HG03469 (cell line): ENCODE data around the gene LSAMP.
A peak's percentile ranks its signal among the peaks of the same experiment; 100 is the strongest.

Source experiments
- ATAC-seq: cut with Tn5 transposase; IDR thresholded peaks from one replicate; pipeline ENCODE4 v1.9.1; 2021; ENCODE audit warnings: mild to moderate bottlenecking, moderate library complexity, moderate number of reproducible peaks; ENCODE audit not compliant: unreplicated experiment

The LSAMP gene

DNA sequence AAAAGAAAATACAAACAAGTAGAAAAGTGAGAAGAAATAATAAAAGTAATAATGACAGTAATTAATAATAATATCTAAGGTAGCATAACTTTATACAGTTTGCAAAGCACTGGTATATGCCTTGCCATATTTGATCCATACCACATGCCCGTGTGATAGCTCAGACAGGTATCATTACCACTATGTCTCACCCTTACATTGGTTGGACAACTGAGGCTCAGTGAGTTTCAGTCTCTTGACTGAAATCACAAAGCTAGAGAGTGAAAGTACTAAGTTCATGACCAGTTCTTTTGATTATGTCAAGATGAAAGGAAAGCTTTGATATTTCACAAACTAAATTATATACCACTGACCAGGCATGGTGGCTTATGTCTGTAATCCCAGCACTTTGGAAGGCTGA lies 413.1 kb downstream of the LSAMP start:
- ATAC-seq: no peak

DNA sequence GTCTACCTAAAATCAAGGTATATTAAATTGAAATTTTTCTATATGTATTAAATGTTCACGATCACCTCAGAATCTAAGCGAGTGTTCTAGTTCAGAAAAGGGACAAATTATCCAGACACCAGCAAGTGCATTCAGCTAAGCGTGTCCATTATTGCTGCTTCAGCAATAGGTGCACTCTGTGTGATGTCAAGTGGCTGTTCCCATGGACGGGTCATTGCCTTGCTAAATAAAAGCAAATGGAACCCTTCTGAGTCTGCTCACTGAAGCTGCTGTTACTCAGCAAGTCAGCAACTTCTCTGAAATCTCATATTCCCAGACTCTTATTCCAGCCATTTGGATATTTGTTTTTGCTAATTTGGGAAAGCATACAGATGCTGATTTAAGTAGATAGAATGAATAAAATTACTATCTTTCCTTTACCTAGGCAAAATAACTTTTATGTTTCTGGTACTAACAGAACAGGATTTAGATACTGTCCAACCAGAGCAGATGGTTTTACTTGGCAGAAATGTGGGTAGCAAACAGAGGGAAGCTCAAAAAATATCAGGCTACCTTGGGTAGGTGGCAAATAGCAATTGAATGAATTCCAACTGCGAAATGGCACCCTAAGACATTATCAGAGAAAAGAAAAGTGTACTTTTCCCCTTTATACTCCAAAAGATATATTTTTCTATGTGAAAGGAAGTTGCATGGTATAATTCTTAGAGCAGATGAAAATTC lies 415.0 kb downstream of the LSAMP start:
- ATAC-seq: no peak

DNA sequence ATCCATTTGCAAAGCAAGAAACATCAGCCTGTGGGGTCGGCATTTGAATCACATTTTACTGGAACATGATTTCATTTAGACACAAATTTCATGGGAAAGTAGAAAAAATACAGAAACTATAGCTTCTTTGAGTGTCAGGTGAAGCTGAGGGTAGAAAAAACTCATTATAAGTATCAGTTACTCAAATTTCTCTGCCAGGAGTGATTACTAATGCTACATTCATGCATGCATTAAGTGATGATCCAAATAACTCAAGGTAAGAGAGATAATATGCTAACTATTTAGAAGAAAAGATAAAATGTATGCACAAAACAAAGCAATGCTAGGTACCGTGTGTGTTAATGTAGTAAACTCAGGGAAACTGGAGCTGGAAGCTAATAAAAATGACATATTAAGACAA lies 416.0 kb downstream of the LSAMP start:
- ATAC-seq: no peak

GRCh38 chr3:116028157-116028556 lies 417.1 kb downstream of the LSAMP start:
- ATAC-seq: no peak

DNA sequence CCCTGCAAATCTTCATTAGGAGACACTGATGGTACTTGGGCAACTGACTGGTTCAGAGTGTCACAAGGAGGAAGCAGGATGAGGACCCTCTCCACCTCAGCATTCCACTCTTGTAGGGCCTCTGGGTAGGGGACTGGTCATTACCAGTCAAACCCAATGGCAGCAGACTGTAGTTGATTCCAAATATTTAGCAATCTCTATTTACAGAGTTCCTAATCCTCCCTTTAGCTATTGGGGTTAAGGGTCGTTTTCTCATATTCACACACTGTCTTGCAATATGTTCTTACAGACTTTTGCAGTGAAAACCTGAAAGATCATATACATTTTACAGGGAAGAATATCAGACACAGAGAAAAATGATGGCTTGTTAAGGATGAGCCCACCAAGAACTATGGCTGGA lies 424.3 kb downstream of the LSAMP start:
- ATAC-seq: no peak

- ATAC-seq: peak; percentile 76
These were observed 424.8 kb downstream of the LSAMP start for GRCh38 chr3:116020495-116020894.

GRCh38 chr3:116019254-116019763 lies 426.0 kb downstream of the LSAMP start:
- no peak for ATAC-seq

GRCh38 chr3:116018646-116019045 lies 426.6 kb downstream of the LSAMP start:
- no peak for ATAC-seq

- ATAC-seq: no peak
These were observed 429.4 kb downstream of the LSAMP start for GRCh38 chr3:116015931-116016330.

- no peak for ATAC-seq
These were observed 438.3 kb downstream of the LSAMP start for GRCh38 chr3:116007000-116007399.

GRCh38 chr3:116005404-116005803 lies 439.9 kb downstream of the LSAMP start:
- ATAC-seq: no peak

DNA sequence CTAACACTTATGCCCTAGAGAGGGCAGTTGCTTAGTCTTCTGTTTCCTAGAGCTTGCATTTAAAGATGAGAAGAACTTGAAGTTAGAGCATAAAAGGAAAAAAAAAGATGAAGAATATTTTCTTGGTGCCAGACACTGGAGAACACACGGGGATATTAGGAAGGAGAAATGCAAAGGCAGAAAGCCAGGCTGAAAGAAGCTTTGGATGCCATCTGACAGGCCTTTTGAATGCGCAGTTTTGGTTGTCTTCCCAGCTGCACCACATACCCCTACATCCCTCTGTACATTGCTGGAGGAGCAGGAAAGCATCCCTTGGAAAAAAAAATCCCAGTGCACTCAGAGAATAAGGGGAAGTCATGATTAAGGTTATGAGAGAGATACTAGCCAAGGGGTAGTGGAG lies 443.1 kb downstream of the LSAMP start:
- ATAC-seq: no peak

DNA sequence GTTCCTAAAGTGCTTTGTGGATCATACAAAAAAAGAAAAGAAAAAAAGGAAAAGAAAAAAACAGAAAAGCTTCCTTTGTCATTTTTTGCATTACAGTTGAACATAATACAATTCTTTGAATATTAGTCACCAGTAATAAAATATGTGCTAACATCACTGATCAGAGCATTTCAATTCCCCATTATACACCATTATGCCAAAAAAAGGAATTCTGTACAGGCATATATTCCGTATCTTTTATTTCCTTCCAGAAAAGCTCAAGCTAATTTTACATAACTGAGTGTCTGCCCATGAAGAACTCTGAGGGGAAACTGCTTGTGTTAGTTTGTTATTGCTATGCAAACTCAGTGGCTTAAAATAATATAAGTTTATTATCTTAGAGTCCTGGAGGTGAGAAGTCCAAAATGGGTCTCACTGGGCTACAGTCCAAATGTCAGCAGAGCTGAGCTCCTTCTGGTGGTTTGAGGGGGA lies 444.1 kb downstream of the LSAMP start:
- ATAC-seq: no peak

DNA sequence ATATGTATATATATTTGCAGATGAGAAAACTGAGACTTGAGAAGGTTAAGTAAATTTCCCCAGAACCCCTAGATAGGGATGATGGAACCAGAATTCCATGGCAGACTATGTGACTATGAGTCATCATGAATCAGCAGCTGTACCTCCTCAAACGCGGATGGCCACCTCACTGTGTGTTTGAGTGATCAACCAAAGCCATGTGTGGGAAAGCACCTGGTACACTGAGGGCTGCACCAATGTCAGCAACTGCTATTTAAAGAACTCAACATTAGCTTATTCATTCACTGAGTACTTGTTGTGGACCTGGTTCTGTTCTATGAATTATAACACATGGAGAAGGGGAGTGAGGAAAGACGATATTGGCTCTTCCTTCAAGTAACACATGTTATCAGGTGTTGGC lies 445.0 kb downstream of the LSAMP start:
- ATAC-seq: peak; percentile 85

GRCh38 chr3:115999613-116000012 lies 445.7 kb downstream of the LSAMP start:
- ATAC-seq: no peak

- no peak for ATAC-seq
These were observed 446.2 kb downstream of the LSAMP start for GRCh38 chr3:115999001-115999585.

DNA sequence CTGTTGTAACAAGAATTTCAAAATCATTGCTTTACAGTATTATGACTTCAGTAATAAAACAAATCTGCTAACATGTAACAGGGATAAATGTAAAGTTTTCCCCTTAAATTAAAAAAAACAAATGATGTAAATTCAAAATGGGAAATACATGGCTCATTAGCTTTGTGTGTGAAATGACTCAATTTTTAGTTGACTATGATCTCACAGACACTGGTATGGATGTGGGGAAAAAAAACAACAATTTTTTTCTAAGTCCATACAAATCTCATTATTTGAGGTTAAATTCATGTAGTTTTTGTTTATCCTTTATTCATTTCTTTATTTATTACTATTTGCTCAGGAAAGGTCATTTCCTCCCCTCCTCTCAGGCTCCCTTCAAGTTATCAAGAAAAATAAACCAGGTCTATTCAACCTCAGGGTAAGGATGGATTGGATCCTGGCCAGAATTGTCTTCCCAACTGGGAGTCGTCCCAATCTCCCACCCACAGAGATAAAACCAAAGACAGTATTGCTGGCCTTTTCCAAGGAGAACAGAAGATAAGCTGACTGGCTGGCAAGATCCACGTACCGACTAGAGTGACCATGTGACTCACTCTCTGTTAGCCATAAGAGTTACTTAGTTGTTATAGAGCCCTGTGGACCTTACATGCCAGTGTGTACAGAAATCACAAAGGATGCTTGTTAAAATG lies 448.7 kb downstream of the LSAMP start:
- no peak for ATAC-seq

- ATAC-seq: no peak
These were observed 454.6 kb downstream of the LSAMP start for GRCh38 chr3:115990669-115991068.

DNA sequence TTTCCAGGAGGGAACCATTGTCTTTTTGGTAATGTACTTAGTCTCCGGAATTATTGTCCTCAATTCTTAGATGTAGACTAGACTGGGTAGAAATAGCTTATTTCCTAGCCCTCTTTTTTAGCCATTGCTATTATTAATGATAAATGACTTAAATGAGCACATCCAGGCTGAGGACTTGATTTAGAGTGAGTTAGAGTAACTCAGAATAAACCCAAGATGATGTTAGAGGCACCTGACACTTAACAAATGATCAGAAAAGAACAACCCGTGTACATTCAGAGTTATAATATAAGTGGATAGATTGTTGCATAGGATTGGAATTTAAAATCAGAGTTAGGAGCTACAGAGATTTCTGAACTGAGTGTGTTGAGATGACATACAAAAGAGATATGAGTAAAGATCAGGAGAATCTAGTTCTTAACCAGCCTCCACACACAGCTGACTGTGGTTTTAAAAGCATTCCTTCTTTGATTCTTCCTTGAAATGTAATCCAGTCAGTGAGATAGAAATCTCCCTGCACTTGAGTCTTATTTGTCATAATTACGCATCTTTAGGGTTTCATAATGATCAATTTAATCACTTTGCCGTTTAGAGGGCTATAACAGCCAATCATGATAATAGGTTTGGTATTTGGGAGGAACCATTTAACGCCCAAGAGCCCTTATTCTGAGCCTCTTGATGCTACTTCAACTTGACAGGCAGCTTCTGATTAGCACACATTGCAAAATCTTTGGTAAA lies 455.4 kb downstream of the LSAMP start:
- no peak for ATAC-seq

GRCh38 chr3:115986555-115987207 lies 458.6 kb downstream of the LSAMP start:
- ATAC-seq: no peak

DNA sequence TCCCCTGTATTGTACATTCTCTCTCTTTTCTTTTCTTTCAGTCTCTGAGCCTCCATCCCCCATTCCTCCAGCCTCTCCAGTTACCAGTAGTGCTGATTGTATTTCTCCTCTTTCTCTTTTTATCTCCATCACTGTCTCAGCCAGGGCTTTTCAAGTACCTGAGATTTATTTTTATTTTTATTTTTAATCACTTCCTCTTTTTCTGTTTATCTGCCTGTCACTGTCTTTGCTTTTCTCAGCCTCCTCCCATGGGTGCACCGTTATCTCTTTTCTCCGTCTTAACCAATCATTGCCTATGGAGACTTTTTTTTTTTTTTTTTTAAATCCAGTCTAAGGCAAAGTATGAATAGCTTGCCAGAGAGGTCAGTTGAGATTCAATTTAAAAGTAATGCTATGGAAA lies 462.7 kb downstream of the LSAMP start:
- no peak for ATAC-seq
